Lung (tissue), 12 donors: ENCODE measurements around the gene GGN. TPM values are rescaled to one million over a fixed set of nuclear protein-coding genes. Genes with fewer than 3 reads are reported as not detected.

Experiments
- ATAC-seq: fragments of 200-7000 bp; cut with Tn5 transposase; one replicate; pipeline ENCODE4 v1.9.1; 2020; ENCODE audit warnings: moderate number of reproducible peaks; ENCODE audit not compliant: insufficient read depth, low FRiP score
- DNase-seq, 3 donors: peaks; one replicate each; pipeline ENCODE4 v3.0.0-alpha.2; 2013 to 2017
- H3K27ac ChIP-seq, 2 donors: one replicate each; pipeline ENCODE4 v1.5.1; 2013; ENCODE audit warnings: mild to moderate bottlenecking in 2 of 2, moderate library complexity in 2 of 2, control low read depth in 1 of 2, inconsistent platforms in 1 of 2, low read depth in 1 of 2, low read length in 1 of 2
- H3K27me3 ChIP-seq, 3 donors: one replicate each; pipeline ENCODE4 v1.5.1; 2013; ENCODE audit warnings: low read length in 2 of 3; ENCODE audit not compliant: control insufficient read depth in 3 of 3, insufficient read depth in 3 of 3
- H3K36me3 ChIP-seq, 4 donors: one replicate each; pipeline ENCODE4 v1.5.1; 2013; ENCODE audit warnings: low read length in 4 of 4, mild to moderate bottlenecking in 1 of 4, moderate library complexity in 1 of 4; ENCODE audit not compliant: control insufficient read depth in 4 of 4, insufficient read depth in 4 of 4
- H3K4me1 ChIP-seq, 5 donors: one replicate each; pipeline ENCODE4 v1.5.1; 2013; ENCODE audit warnings: low read length in 5 of 5, mild to moderate bottlenecking in 2 of 5, moderate library complexity in 1 of 5; ENCODE audit not compliant: control insufficient read depth in 5 of 5, insufficient read depth in 5 of 5
- H3K4me3 ChIP-seq: one replicate; pipeline ENCODE4 v1.5.1; 2013; ENCODE audit warnings: mild to moderate bottlenecking, control low read depth, moderate library complexity
- H3K9ac ChIP-seq, 2 donors: one replicate each; pipeline ENCODE4 v1.5.1; 2013; ENCODE audit warnings: low read length in 2 of 2, control low read depth in 1 of 2; ENCODE audit not compliant: insufficient read depth in 1 of 2
- H3K9me3 ChIP-seq, 4 donors: one replicate each; pipeline ENCODE4 v1.5.1; 2013; ENCODE audit warnings: low read length in 3 of 4, mild to moderate bottlenecking in 1 of 4, moderate library complexity in 1 of 4; ENCODE audit not compliant: control insufficient read depth in 4 of 4, insufficient read depth in 3 of 4
- WGBS, 2 donors: extraction: QIAGEN DNeasy Blood & Tissue Kit; methylation state at CpG; one replicate each; pipeline ENCODE4 v1.1.7; 2013; 5-methylcytosine and 5-hydroxymethylcytosine counted together
- polyA plus RNA-seq, 2 donors: library from polyadenylated mRNA; stranded (reverse); fragments of 200-250 nt; gene quantifications; one replicate each; pipeline ENCODE4 v1.2.1, GENCODE V29; 2013
- total RNA-seq, 2 donors: library from RNA; depleted of rRNA in 1 of 2; stranded (reverse); fragments of >200 nt in 1 of 2; gene quantifications; one replicate each; pipeline ENCODE4 v1.2.1, GENCODE V29; 2014 to 2021
- TF ChIP-seq, protein P1 (sequence below): IDR thresholded peaks from 2 replicates; pipeline ENCODE4 v1.5.1; 2012; ENCODE audit warnings: mild to moderate bottlenecking; ENCODE audit errors: control extremely low read depth, extremely low read depth
- donor health status: control.
- donor health status: control.
- donor health status: Bipolar disorder and iron deficiency.
- donor health status: healthy.
- donor health status: DM: yes; HTN: yes; CAD: no.

The GGN gene
- total and polyA plus RNA-seq, 4 donors: 0.17 to 0.61 (median 0.38) TPM

DNA sequence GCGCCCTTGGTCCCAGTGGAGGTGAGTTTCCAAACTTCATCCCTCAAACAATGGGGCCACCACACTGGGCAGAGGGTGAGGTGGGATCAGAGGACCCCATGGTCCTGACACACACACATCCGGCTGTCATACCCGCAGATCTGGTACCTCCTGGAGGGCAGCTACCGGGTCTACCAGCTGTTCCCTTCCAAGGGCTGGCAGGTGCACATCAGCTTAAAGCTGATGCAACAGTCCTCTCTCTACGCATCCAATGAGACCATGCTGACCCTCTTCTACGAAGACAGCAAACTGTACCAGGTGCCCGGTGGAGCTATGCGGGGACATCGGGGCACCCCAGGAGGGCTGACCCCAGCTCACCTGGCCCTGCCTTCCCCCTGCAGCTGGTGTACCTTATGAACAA, 27.5 kb downstream of the GGN start:
- 80 to 91% methylated on average over 9 of the region's 9 CpGs for WGBS, 2 donors
- TF ChIP-seq, protein P1, sequence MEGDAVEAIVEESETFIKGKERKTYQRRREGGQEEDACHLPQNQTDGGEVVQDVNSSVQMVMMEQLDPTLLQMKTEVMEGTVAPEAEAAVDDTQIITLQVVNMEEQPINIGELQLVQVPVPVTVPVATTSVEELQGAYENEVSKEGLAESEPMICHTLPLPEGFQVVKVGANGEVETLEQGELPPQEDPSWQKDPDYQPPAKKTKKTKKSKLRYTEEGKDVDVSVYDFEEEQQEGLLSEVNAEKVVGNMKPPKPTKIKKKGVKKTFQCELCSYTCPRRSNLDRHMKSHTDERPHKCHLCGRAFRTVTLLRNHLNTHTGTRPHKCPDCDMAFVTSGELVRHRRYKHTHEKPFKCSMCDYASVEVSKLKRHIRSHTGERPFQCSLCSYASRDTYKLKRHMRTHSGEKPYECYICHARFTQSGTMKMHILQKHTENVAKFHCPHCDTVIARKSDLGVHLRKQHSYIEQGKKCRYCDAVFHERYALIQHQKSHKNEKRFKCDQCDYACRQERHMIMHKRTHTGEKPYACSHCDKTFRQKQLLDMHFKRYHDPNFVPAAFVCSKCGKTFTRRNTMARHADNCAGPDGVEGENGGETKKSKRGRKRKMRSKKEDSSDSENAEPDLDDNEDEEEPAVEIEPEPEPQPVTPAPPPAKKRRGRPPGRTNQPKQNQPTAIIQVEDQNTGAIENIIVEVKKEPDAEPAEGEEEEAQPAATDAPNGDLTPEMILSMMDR: no peak
- Histone ChIP-seq H3K36me3 (no peaks in the 10 kb centered on the region), H3K9me3 (no peaks in the 10 kb centered on the region), H3K27ac (no peak overlapping the region), H3K4me1 (peaks cover 0 to 12% (median 0%) of the 10 kb centered on the region in 5 donors), H3K4me3 (no peak overlapping the region), H3K9ac (no peak overlapping the region), H3K27me3 (peaks cover 0 to 32% (median 16%) of the 10 kb centered on the region in 3 donors)
- ATAC-seq: no peak
- no peak for DNase-seq

DNA sequence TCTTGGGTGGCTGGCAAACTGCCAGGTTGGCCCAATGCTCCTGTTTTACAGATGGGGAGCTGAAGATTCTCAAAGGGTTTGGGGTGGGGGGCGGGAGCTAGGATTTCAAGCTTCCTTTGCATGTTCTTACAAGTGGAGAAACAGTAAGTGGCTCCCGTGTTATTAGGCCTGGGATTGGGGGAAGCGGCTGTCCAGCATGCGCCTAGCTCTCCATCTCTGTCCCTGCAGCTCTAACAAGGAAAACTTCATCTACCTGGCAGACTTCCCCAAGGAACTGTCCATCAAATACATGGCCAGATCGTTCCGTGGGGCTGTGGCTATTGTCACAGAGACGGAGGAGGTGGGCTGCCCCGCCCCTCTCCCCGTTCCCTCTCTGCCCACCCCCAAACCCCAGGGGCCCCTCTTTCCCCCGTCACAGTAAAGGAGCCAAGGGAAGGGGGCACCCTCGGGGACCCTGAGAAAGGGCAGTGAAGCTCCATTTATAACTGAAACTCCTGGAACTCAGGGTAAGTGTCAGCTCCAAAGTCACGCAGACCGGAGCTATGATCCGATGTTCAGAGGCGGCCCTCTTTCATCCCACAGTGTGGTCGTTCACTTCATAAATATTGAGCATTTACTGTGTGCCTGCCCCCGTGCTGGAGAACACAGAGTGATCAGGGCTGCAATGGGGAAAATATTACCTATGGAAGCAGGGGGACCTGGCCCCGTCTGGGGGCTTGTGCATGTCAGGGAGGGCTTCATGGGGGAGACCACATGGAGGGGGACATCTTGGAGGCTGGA, 28.4 kb downstream of the GGN start:
- peaks cover 0 to 12% (median 0%) of the 10 kb centered on the region in 5 donors for H3K4me1 ChIP-seq
- TF ChIP-seq, protein P1: no peak
- H3K9ac ChIP-seq: no peak overlapping the region
- no peak overlapping the region for H3K4me3 ChIP-seq
- 49 to 58% methylated on average over 17 to 18 of the region's 18 CpGs for WGBS, 2 donors
- no peaks in the 10 kb centered on the region for H3K36me3 ChIP-seq
- no peak overlapping the region for H3K27ac ChIP-seq
- peaks cover 0 to 32% (median 16%) of the 10 kb centered on the region in 3 donors for H3K27me3 ChIP-seq
- DNase-seq (no peak), ATAC-seq (no peak)
- H3K9me3 ChIP-seq: no peaks in the 10 kb centered on the region

DNA sequence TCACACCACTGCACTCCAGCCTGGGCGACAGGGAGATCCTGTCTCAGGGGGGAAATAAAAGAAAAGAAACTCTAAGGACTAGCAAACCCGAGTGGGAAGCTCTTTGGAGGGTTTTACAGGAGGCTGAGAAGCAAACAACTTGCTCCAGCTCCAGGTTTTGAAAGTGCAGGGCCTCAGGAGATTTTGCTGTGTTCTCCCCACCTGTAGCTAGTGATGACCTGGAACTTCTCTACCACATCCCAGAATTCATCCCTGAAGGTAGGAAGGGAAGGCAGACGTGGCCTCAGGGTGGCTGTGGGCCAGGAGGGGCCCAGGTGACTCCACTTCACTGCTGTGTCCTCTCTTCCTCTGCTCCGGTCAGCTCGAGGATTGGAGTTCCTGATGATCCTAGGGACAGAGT, 29.8 kb downstream of the GGN start:
- Histone ChIP-seq H3K4me3 (no peak overlapping the region), H3K27me3 (peaks cover 0 to 32% (median 16%) of the 10 kb centered on the region in 3 donors), H3K27ac (no peak overlapping the region), H3K9ac (no peak overlapping the region), H3K4me1 (peaks cover 0 to 12% (median 0%) of the 10 kb centered on the region in 5 donors), H3K36me3 (no peaks in the 10 kb centered on the region), H3K9me3 (no peaks in the 10 kb centered on the region)
- ATAC-seq (no peak), DNase-seq (no peak)
- WGBS, 2 donors: 31 to 59% methylated on average over 5 of the region's 5 CpGs
- TF ChIP-seq, protein P1: no peak
